Testis (tissue), 3 donors: ENCODE data around the gene TSEN54. TPM values are rescaled to one million over a fixed set of nuclear protein-coding genes. Genes with fewer than 3 reads are reported as not detected.

ENCODE experiments used
- DNase-seq: peaks from one replicate; pipeline ENCODE4 v3.0.0-alpha.2; 2019
- H3K27ac ChIP-seq, 2 donors: fragments of 200-600 bp; sonication (generic); one replicate each; pipeline ENCODE4 v1.5.1; 2019
- H3K27me3 ChIP-seq: fragments of 200-600 bp; sonication (generic); one replicate; pipeline ENCODE4 v1.5.1; 2019
- H3K36me3 ChIP-seq: fragments of 200-600 bp; sonication (generic); one replicate; pipeline ENCODE4 v1.5.1; 2017; ENCODE audit warnings: low read depth; ENCODE audit errors: missing control alignments
- H3K4me1 ChIP-seq: fragments of 200-600 bp; sonication (generic); one replicate; pipeline ENCODE4 v1.5.1; 2019
- H3K4me3 ChIP-seq, 2 donors: fragments of 200-600 bp; sonication (generic); one replicate each; pipeline ENCODE4 v1.5.1; 2017 to 2019
- H3K9me3 ChIP-seq: fragments of 200-600 bp; sonication (generic); one replicate; pipeline ENCODE4 v1.5.1; 2017
- CTCF ChIP-seq, 3 experiments: fragments of 450-650 bp in 2 of 3; fragments of 200-600 bp in 1 of 3; sonication (generic) in 1 of 3; IDR thresholded peaks; one replicate each; pipeline ENCODE4 v1.5.1; 2016 to 2019; ENCODE audit warnings: antibody characterized with exemption in 3 of 3, mild to moderate bottlenecking in 2 of 3, moderate library complexity in 1 of 3
- POLR2A ChIP-seq: fragments of 450-650 bp; IDR thresholded peaks from one replicate; pipeline ENCODE4 v1.6.1; 2017; ENCODE audit warnings: antibody characterized with exemption, mild to moderate bottlenecking, moderate library complexity
- WGBS, 2 donors: methylation state at CpG; one replicate each; pipeline ENCODE4 v1.1.5; 2018; 5-methylcytosine and 5-hydroxymethylcytosine counted together
- intact Hi-C: fragments of 100-400 bp; cut with DNase I; formaldehyde crosslinking; loops from one replicate; pipeline ENCODE4 v1.15.1; 2023; ENCODE audit warnings: low total_unique reads
- polyA plus RNA-seq: library from polyadenylated mRNA; stranded (reverse); fragments of 350-450 nt; fragmentation: Illumina TruSeq; extraction: RNeasy Lipid Tissue Mini Kit (QIAGEN cat#74804); gene quantifications from one replicate; pipeline ENCODE4 v1.2.3, GENCODE V29; 2014; ENCODE audit warnings: low read depth, low replicate concordance; ENCODE audit not compliant: insufficient read depth
- total RNA-seq, 2 donors: library from RNA; depleted of rRNA; stranded (reverse); fragments of >200 nt; gene quantifications; one replicate each; pipeline ENCODE4 v1.2.3, GENCODE V29; 2016

Gene TSEN54
- total and polyA plus RNA-seq, 3 donors from 2014 or later: 28.3 to 46.6 (median 45.7) TPM

- no peak overlapping the region for H3K27ac ChIP-seq
- 76 to 96% methylated on average over 5 of the region's 5 CpGs for WGBS, 2 donors
- TF ChIP-seq CTCF (IDR thresholded peaks at IDR 0.05): no peak
- TF ChIP-seq POLR2A: no peak
Observed at GRCh38 chr17:75566834-75567233, 50.5 kb downstream of the TSEN54 start.

GRCh38 chr17:75568412-75569255 lies 52.3 kb downstream of the TSEN54 start:
- intact Hi-C loops: no loop called here
- TF ChIP-seq CTCF (IDR thresholded peaks at IDR 0.05): no peak
- TF ChIP-seq POLR2A: no peak
- H3K36me3 ChIP-seq: no peaks in the 10 kb centered on the region
- no peak for DNase-seq
- no peak overlapping the region for H3K4me3 ChIP-seq
- H3K9me3 ChIP-seq: no peaks in the 10 kb centered on the region
- H3K27ac ChIP-seq: no peak overlapping the region
- no peaks in the 10 kb centered on the region for H3K4me1 ChIP-seq
- no peaks in the 10 kb centered on the region for H3K27me3 ChIP-seq
- WGBS, 2 donors: 96 to 97% methylated on average over 16 to 31 of the region's 31 CpGs

More at GRCh38 chr17:75566834-75567233, 50.5 kb downstream of the TSEN54 start:
- H3K27me3 ChIP-seq: no peaks in the 10 kb centered on the region
- no peaks in the 10 kb centered on the region for H3K36me3 ChIP-seq
- no peak overlapping the region for H3K4me3 ChIP-seq
- no peaks in the 10 kb centered on the region for H3K9me3 ChIP-seq
- H3K4me1 ChIP-seq: peaks cover 4% of the 10 kb centered on the region
- intact Hi-C loops: no loop called here
- DNase-seq: no peak

- no peaks in the 10 kb centered on the region for H3K36me3 ChIP-seq
- no peak overlapping the region for H3K4me3 ChIP-seq
- WGBS, 2 donors: 92 to 95% methylated on average over 27 to 35 of the region's 35 CpGs
- H3K27ac ChIP-seq: no peak overlapping the region
- H3K4me1 ChIP-seq: no peaks in the 10 kb centered on the region
- TF ChIP-seq CTCF (IDR thresholded peaks at IDR 0.05) (no peak), POLR2A (no peak)
- intact Hi-C loops: no loop called here
- no peaks in the 10 kb centered on the region for H3K9me3 ChIP-seq
- H3K27me3 ChIP-seq: no peaks in the 10 kb centered on the region
- DNase-seq: no peak
Observed at GRCh38 chr17:75570034-75570676, 53.8 kb downstream of the TSEN54 start.

- no peak for DNase-seq
- H3K27ac ChIP-seq: no peak overlapping the region
- intact Hi-C loops: no loop called here
- H3K4me1 ChIP-seq: no peaks in the 10 kb centered on the region
- H3K36me3 ChIP-seq: no peaks in the 10 kb centered on the region
- WGBS, 2 donors: 93% methylated on average over 11 of the region's 11 CpGs; no CpG with 5 or more reads in 1 of the 2 donors
- H3K4me3 ChIP-seq: no peak overlapping the region
- H3K27me3 ChIP-seq: no peaks in the 10 kb centered on the region
- H3K9me3 ChIP-seq: no peaks in the 10 kb centered on the region
- TF ChIP-seq POLR2A: no peak
- no peak for TF ChIP-seq CTCF (IDR thresholded peaks at IDR 0.05)
Observed at GRCh38 chr17:75570772-75571171, 54.4 kb downstream of the TSEN54 start.
